HCT116 (cell line): Measurements from ENCODE around the gene CKS1B. TPM values are rescaled to one million over a fixed set of nuclear protein-coding genes. Genes with fewer than 3 reads are reported as not detected.

Experiments used
- ATAC-seq: fragments of 200-7000 bp; cut with Tn5 transposase; 2 replicates; pipeline ENCODE4 v1.9.1; 2020; ENCODE audit warnings: mild to moderate bottlenecking, moderate library complexity
- BruUV-seq: library from RNA; stranded (reverse); fragments of 400-500 nt; replicated peaks from 2 replicates; lab custom pipeline; 2021; lab: Mats Ljungman, UMichigan
- CTCF ChIA-PET: fragments of 300-600 bp; sonication (Branson Sonifier 250); formaldehyde crosslinking; loops from one replicate; lab custom pipeline; 2021; ENCODE audit warnings: antibody characterized with exemption; lab: Charles Lee
- POLR2A ChIA-PET: fragments of 300-600, 350-600 bp; sonication (Branson Sonifier 250); formaldehyde crosslinking; loops from one replicate; lab custom pipeline; 2021; ENCODE audit warnings: antibody characterized with exemption; lab: Charles Lee
- RAD21 ChIA-PET, 2 experiments: fragments of 300-600 bp; sonication (Branson Sonifier 250); formaldehyde crosslinking; loops; one replicate each; lab custom pipeline; 2023; ENCODE audit warnings: low total read pairs in 2 of 2; ENCODE audit not compliant: uncharacterized antibody in 2 of 2, unreplicated experiment in 2 of 2, low non-redundant PET in 1 of 2; lab: Charles Lee
- DNase-seq: peaks from one replicate; pipeline ENCODE4 v3.0.0-alpha.2; 2010; ENCODE audit warnings: low read depth, low spot score
- H2AFZ ChIP-seq: fragments of 200-600 bp; shearing (Covaris generic), sonication (generic); 2 replicates; pipeline ENCODE4 v1.6.1; 2017; ENCODE audit warnings: low read depth, mixed run types, mixed read lengths, antibody characterized with exemption, low read length; ENCODE audit not compliant: poor library complexity, severe bottlenecking
- H3K27ac ChIP-seq: 2 replicates; pipeline ENCODE4 v1.5.1; 2012; ENCODE audit warnings: low read depth, low read length
- H3K27me3 ChIP-seq: fragments of 200-600 bp; sonication (generic); 2 replicates; pipeline ENCODE4 v1.6.1; 2016; ENCODE audit warnings: mixed run types, low read length, mixed read lengths; ENCODE audit not compliant: insufficient read depth
- H3K36me3 ChIP-seq, 2 experiments: fragments of 200-500 bp in 1 of 2; fragments of 200-600 bp in 1 of 2; sonication (Bioruptor generic) in 1 of 2; sonication (generic) in 1 of 2; 2 replicates each; pipeline versions ENCODE4 v1.5.1 to v1.6.1; 2014 to 2016; ENCODE audit warnings: low read length in 2 of 2, inconsistent platforms in 1 of 2, mixed read lengths in 1 of 2, mixed run types in 1 of 2; ENCODE audit not compliant: insufficient read depth in 2 of 2, control insufficient read depth in 1 of 2
- H3K4me1 ChIP-seq, 2 experiments: fragments of 200-600 bp in 1 of 2; sonication (generic) in 1 of 2; 2 replicates each; pipeline versions ENCODE4 v1.5.1 to v1.6.1; 2012 to 2017; ENCODE audit warnings: low read length in 2 of 2, inconsistent platforms in 1 of 2, mild to moderate bottlenecking in 1 of 2, mixed read lengths in 1 of 2, mixed run types in 1 of 2, moderate library complexity in 1 of 2; ENCODE audit not compliant: insufficient read depth in 2 of 2, control insufficient read depth in 1 of 2
- H3K4me2 ChIP-seq: fragments of 200-600 bp; sonication (generic); 2 replicates; pipeline ENCODE4 v1.6.1; 2017; ENCODE audit warnings: mixed run types, low read length, mixed read lengths
- H3K4me3 ChIP-seq, 2 experiments: fragments of 200-600 bp in 1 of 2; sonication (generic) in 1 of 2; replicated peaks in 1 of 2; 2 replicates each; pipeline ENCODE4 v1.5.1; 2011 to 2016; ENCODE audit warnings: low read length in 2 of 2, control low read depth in 1 of 2, low read depth in 1 of 2, mild to moderate bottlenecking in 1 of 2, mixed read lengths in 1 of 2, mixed run types in 1 of 2
- H3K79me2 ChIP-seq: fragments of 200-600 bp; sonication (generic); 2 replicates; pipeline ENCODE4 v1.6.1; 2017; ENCODE audit warnings: mild to moderate bottlenecking, mixed run types, low read length, moderate library complexity, mixed read lengths; ENCODE audit not compliant: insufficient read depth
- H3K9ac ChIP-seq: fragments of 200-600 bp; sonication (generic); 2 replicates; pipeline ENCODE4 v1.6.1; 2016; ENCODE audit warnings: low read length, mixed read lengths
- H3K9me2 ChIP-seq: fragments of 200-600 bp; sonication (generic), shearing (Covaris generic); 2 replicates; pipeline ENCODE4 v1.6.1; 2017; ENCODE audit warnings: mixed run types, mild to moderate bottlenecking, moderate library complexity; ENCODE audit not compliant: insufficient read depth
- H3K9me3 ChIP-seq, 2 experiments: fragments of 200-500 bp in 1 of 2; fragments of 200-600 bp in 1 of 2; sonication (Bioruptor generic) in 1 of 2; sonication (generic) in 1 of 2; 2 replicates each; pipeline ENCODE4 v1.6.1; 2014 to 2017; ENCODE audit warnings: low read length in 2 of 2, mixed read lengths in 2 of 2, inconsistent platforms in 1 of 2, low read depth in 1 of 2, mild to moderate bottlenecking in 1 of 2, mixed run types in 1 of 2, moderate library complexity in 1 of 2; ENCODE audit not compliant: control insufficient read depth in 1 of 2, insufficient read depth in 1 of 2
- H4K20me1 ChIP-seq: fragments of 200-600 bp; sonication (generic), shearing (Covaris generic); 2 replicates; pipeline ENCODE4 v1.6.1; 2017; ENCODE audit warnings: mixed run types, mild to moderate bottlenecking, moderate library complexity; ENCODE audit not compliant: insufficient read depth
- ATF3 ChIP-seq: IDR thresholded peaks from 2 replicates; pipeline ENCODE4 v1.6.1; 2012
- CBX3 ChIP-seq: IDR thresholded peaks from 2 replicates; pipeline ENCODE4 v1.6.1; 2012; ENCODE audit warnings: low read depth
- CEBPB ChIP-seq: IDR thresholded peaks from 2 replicates; pipeline ENCODE4 v1.6.1; 2012; ENCODE audit warnings: low read depth
- JUND ChIP-seq: IDR thresholded peaks from 2 replicates; pipeline ENCODE4 v1.6.1; 2012
- POLR2A ChIP-seq: IDR thresholded peaks from 2 replicates; pipeline ENCODE4 v1.7.0; 2011; ENCODE audit warnings: borderline replicate concordance; ENCODE audit not compliant: insufficient read depth, insufficient read length; ENCODE audit errors: extremely low read depth
- POLR2AphosphoS5 ChIP-seq: IDR thresholded peaks from 2 replicates; pipeline ENCODE4 v1.6.1; 2011; ENCODE audit warnings: mild to moderate bottlenecking, low read depth, low read length, moderate library complexity
- RAD21 ChIP-seq: IDR thresholded peaks from 2 replicates; pipeline ENCODE4 v1.6.1; 2012; ENCODE audit warnings: low read depth, mild to moderate bottlenecking
- REST ChIP-seq: IDR thresholded peaks from 2 replicates; pipeline ENCODE4 v1.6.1; 2012; ENCODE audit warnings: low read depth
- SP1 ChIP-seq: IDR thresholded peaks from 2 replicates; pipeline ENCODE4 v1.6.1; 2012; ENCODE audit warnings: low read depth
- SRF ChIP-seq: IDR thresholded peaks from 2 replicates; pipeline ENCODE4 v1.6.1; 2012; ENCODE audit warnings: low read depth
- TCF7L2 ChIP-seq: IDR thresholded peaks from 2 replicates; pipeline ENCODE4 v1.7.0; 2011; ENCODE audit warnings: borderline replicate concordance, inconsistent platforms; ENCODE audit not compliant: insufficient read depth, insufficient read length; ENCODE audit errors: extremely low read depth
- YY1 ChIP-seq: IDR thresholded peaks from 2 replicates; pipeline ENCODE4 v1.6.1; 2011; ENCODE audit warnings: low read length, low read depth, moderate library complexity, mild to moderate bottlenecking; ENCODE audit not compliant: insufficient replicate concordance; ENCODE audit errors: extremely low read depth
- ZBTB33 ChIP-seq: IDR thresholded peaks from 2 replicates; pipeline ENCODE4 v1.6.1; 2011; ENCODE audit warnings: mild to moderate bottlenecking, low read length, moderate library complexity; ENCODE audit not compliant: insufficient replicate concordance; ENCODE audit errors: extremely low read depth
- ZFX ChIP-seq: fragments of 450-650 bp; IDR thresholded peaks from 2 replicates; pipeline ENCODE4 v1.6.1; 2017
- intact Hi-C: fragments of 100-400 bp; cut with micrococcal nuclease; formaldehyde crosslinking; loops from 2 replicates; pipeline ENCODE4 v1.10.0; 2022
- total RNA-seq: library from RNA; stranded (reverse); gene quantifications from one replicate; pipeline ENCODE4 v1.2.1, GENCODE V29; 2021; ENCODE audit not compliant: unreplicated experiment

CKS1B gene
- total RNA-seq, 1 experiment from 2014 or later, result 229 TPM

GRCh38 chr1:154998818-154999570 is 24.5 kb downstream of the CKS1B start (continued):
- TF ChIP-seq REST (no peak), TCF7L2 (peak; percentile 90), YY1 (peak; percentile 3), SP1 (no peak)

GRCh38 chr1:154999571-155000410 is 25.3 kb downstream of the CKS1B start:
- no peaks in the 10 kb centered on the region for H4K20me1 ChIP-seq
- RAD21 ChIA-PET, result interaction anchor here in 1 of 2 experiments (0.6 to 1.7 kb wide), 3 partner anchors 26 to 39 kb away, joined by 3 to 5 read pairs (median 4); partner anchors contain the start of gene PYGO2
- H3K27ac ChIP-seq, result peak overlapping the region; percentile 99
- peak overlapping the region; percentile 91 for H3K9ac ChIP-seq
- peaks cover 28 to 60% of the 10 kb centered on the region in 2 experiments for H3K4me1 ChIP-seq
- no peak for DNase-seq
- no peaks in the 10 kb centered on the region for H3K9me2 ChIP-seq
- POLR2A ChIA-PET, result interaction anchor here (0.9 to 2.5 kb wide), 7 partner anchors 12 to 29 kb away, joined by 3 to 22 read pairs (median 4); partner anchors contain the start of genes FLAD1 and SHC1
- TSS peak; percentile 46 for BruUV-seq
- H3K79me2 ChIP-seq, result peaks cover 22% of the 10 kb centered on the region
- CTCF ChIA-PET, result interaction anchor here (1.0 to 2.6 kb wide), 19 partner anchors 10 to 555 kb away, joined by 3 to 25 read pairs (median 5); partner anchors contain the start of genes ADAM15, FLAD1, PBXIP1 and PYGO2
- no peaks in the 10 kb centered on the region for H3K27me3 ChIP-seq
- ATAC-seq, result no peak
- no peak for TF ChIP-seq CBX3
- TF ChIP-seq YY1, result peak; percentile 2
- TF ChIP-seq ZBTB33, result no peak
- TF ChIP-seq CEBPB, result no peak
- TF ChIP-seq RAD21, result no peak
- no peak for TF ChIP-seq SRF
- no peak for TF ChIP-seq JUND
- peak; percentile 49 for TF ChIP-seq POLR2A
- TF ChIP-seq ATF3, result no peak
- peak; percentile 71; the same call in 1 of the 2 replicates for TF ChIP-seq ZFX
- TF ChIP-seq POLR2AphosphoS5, result peak; percentile 34; the same call in 1 of the 2 replicates
- no peaks in the 10 kb centered on the region for H3K36me3 ChIP-seq
- peak overlapping the region; percentile 85 to 98 for H3K4me3 ChIP-seq
- H3K4me2 ChIP-seq, result peak overlapping the region; percentile 96
- no peak overlapping the region for H2AFZ ChIP-seq
- intact Hi-C loops, result loop anchor here (2.0 to 5.0 kb wide), 3 partner anchors 37 to 441 kb away; partner anchors contain the start of genes ADAM15, PYGO2 and UBE2Q1
- H3K9me3 ChIP-seq, result no peaks in the 10 kb centered on the region
